Osteocyte (in vitro differentiated cells): Measurements from ENCODE around the gene CCHCR1. TPM values are rescaled to one million over a fixed set of nuclear protein-coding genes. Genes with fewer than 3 reads are reported as not detected.

ENCODE experiments used
- DNase-seq: peaks from one replicate; pipeline ENCODE4 v3.0.0; 2021; ENCODE audit warnings: mixed read lengths; ENCODE audit not compliant: unreplicated experiment; ENCODE audit errors: extremely low spot score
- H3K27ac Mint-ChIP-seq: one replicate; pipeline ENCODE4 v1.8.0; 2021; ENCODE audit warnings: mild to moderate bottlenecking, mixed read lengths; ENCODE audit not compliant: unreplicated experiment
- H3K27me3 Mint-ChIP-seq: one replicate; pipeline ENCODE4 v1.8.0; 2021; ENCODE audit warnings: mixed read lengths; ENCODE audit not compliant: unreplicated experiment
- H3K36me3 Mint-ChIP-seq: one replicate; pipeline ENCODE4 v1.8.0; 2021; ENCODE audit warnings: mixed read lengths; ENCODE audit not compliant: unreplicated experiment
- H3K4me1 Mint-ChIP-seq: one replicate; pipeline ENCODE4 v1.8.0; 2021; ENCODE audit warnings: mixed read lengths; ENCODE audit not compliant: unreplicated experiment
- H3K4me3 Mint-ChIP-seq: one replicate; pipeline ENCODE4 v1.8.0; 2021; ENCODE audit warnings: mild to moderate bottlenecking, moderate library complexity, mixed read lengths; ENCODE audit not compliant: unreplicated experiment
- H3K9me3 Mint-ChIP-seq: one replicate; pipeline ENCODE4 v1.8.0; 2021; ENCODE audit warnings: mixed read lengths; ENCODE audit not compliant: unreplicated experiment
- total RNA-seq: library from RNA; stranded (reverse); gene quantifications from 2 replicates; pipeline ENCODE4 v1.2.1, GENCODE V29; 2021
- TF ChIP-seq, protein P1 (sequence below): fragments of 200-600 bp; sonication (generic); IDR thresholded peaks from 2 replicates; pipeline ENCODE4 v1.5.0; 2021; ENCODE audit warnings: antibody characterized with exemption, mild to moderate bottlenecking, moderate library complexity

CCHCR1 gene
- total RNA-seq, 1 donor from 2014 or later = 19.0 TPM

- Mint-ChIP-seq H3K27me3 (peaks cover 16% of the 10 kb centered on the region), H3K36me3 (no peaks in the 10 kb centered on the region), H3K4me3 (peak overlapping the region; percentile 52), H3K9me3 (no peaks in the 10 kb centered on the region), H3K4me1 (peaks cover 34% of the 10 kb centered on the region), H3K27ac (peak overlapping the region; percentile 95)
- DNase-seq = no peak
- TF ChIP-seq, protein P1, sequence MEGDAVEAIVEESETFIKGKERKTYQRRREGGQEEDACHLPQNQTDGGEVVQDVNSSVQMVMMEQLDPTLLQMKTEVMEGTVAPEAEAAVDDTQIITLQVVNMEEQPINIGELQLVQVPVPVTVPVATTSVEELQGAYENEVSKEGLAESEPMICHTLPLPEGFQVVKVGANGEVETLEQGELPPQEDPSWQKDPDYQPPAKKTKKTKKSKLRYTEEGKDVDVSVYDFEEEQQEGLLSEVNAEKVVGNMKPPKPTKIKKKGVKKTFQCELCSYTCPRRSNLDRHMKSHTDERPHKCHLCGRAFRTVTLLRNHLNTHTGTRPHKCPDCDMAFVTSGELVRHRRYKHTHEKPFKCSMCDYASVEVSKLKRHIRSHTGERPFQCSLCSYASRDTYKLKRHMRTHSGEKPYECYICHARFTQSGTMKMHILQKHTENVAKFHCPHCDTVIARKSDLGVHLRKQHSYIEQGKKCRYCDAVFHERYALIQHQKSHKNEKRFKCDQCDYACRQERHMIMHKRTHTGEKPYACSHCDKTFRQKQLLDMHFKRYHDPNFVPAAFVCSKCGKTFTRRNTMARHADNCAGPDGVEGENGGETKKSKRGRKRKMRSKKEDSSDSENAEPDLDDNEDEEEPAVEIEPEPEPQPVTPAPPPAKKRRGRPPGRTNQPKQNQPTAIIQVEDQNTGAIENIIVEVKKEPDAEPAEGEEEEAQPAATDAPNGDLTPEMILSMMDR = no peak
Measured at GRCh38 chr6:31113861-31114540, 43.6 kb downstream of the CCHCR1 start.

DNA sequence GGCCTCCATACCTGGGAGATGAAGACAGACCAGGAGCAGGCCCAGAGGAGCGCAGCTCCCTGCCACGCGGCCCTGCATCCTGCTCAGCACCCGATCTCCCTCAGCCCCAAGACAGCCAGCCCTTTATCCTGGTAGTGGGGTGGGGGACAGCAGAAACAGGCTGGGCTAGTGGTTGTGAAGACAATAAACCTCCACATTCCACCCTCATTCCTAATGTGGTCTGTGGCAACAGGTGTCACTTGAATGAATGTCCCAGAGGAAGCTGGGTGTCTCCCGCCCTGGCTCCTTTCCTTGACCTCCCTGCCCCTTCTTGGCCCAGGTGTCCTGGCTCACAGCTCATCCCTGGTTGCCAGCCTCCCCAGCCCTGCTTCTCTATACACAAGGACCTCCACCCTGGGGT lies 45.1 kb downstream of the CCHCR1 start, which contains the start of gene C6orf15:
TSS of gene C6orf15 (minus strand) at position 98 of the 400 bp plus-strand sequence. CDS start at position 78, 20 bp downstream.
- no peak within 1 kb of the TSS for H3K27ac Mint-ChIP-seq
- TF ChIP-seq, protein P1 = no peak
- H3K27me3 Mint-ChIP-seq = peaks cover 21% of the 10 kb centered on the region

GRCh38 chr6:31111712-31112111 lies 45.9 kb downstream of the CCHCR1 start:
- Mint-ChIP-seq H3K36me3 (no peaks in the 10 kb centered on the region), H3K9me3 (no peaks in the 10 kb centered on the region), H3K27ac (no peak overlapping the region), H3K4me3 (no peak overlapping the region), H3K27me3 (peaks cover 27% of the 10 kb centered on the region), H3K4me1 (peaks cover 34% of the 10 kb centered on the region)
- DNase-seq = no peak
- TF ChIP-seq, protein P1 = no peak

More for the DNA sequence above, 45.1 kb downstream of the CCHCR1 start, which contains the start of gene C6orf15:
- DNase-seq = no peak
- Mint-ChIP-seq H3K9me3 (no peaks in the 10 kb centered on the region), H3K4me3 (no peak within 1 kb of the TSS), H3K4me1 (peaks cover 34% of the 10 kb centered on the region), H3K36me3 (no peaks in the 10 kb centered on the region)

DNA sequence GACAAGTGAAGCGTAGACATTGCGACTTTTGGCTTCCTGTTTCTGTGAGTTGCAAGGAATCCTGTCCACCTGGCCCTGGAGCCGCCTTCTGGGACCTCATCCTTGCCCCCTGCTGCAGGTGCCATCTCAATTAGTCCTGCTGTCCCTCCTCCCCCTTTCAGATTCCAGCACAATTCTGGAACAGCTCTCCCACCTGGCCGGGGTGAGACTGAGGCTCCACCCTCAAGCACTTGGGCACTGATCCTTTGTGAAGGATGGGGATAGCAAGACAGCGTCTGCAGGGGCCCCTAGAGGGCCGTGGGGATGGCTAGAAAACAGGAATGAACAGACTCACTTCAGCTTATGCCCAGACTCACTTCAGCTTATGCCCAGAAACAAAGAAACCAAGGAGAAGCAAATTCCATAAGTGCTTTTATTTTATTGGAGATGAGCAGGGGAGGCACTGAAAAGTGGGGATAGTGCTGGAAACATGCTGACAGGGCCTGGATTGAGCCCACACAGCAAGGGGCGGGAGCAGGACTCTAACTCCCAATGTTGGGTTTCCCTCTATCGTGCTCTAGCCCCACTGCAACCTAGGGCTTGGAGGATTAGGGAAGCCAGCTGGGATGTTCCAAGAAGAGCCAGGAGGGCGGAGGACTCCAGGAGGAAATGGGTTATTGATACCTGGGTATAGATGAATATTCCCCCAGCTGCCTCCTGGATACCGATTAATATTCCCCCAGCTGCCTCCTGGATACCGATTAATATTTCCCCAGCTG lies 46.6 kb downstream of the CCHCR1 start:
- Mint-ChIP-seq H3K27me3 (peaks cover 32% of the 10 kb centered on the region), H3K27ac (no peak overlapping the region), H3K9me3 (no peaks in the 10 kb centered on the region), H3K4me3 (no peak overlapping the region), H3K4me1 (peaks cover 32% of the 10 kb centered on the region), H3K36me3 (no peaks in the 10 kb centered on the region)
- TF ChIP-seq, protein P1 = no peak
- DNase-seq = no peak

- Mint-ChIP-seq H3K4me3 (no peak overlapping the region), H3K36me3 (no peaks in the 10 kb centered on the region), H3K27me3 (peaks cover 40% of the 10 kb centered on the region), H3K27ac (no peak overlapping the region), H3K9me3 (no peaks in the 10 kb centered on the region), H3K4me1 (no peaks in the 10 kb centered on the region)
- no peak for DNase-seq
- TF ChIP-seq, protein P1 = no peak
Measured at GRCh38 chr6:31107052-31107451, 50.5 kb downstream of the CCHCR1 start.
